Measurements from ENCODE around the gene CAMSAP3.
"Not testable (repeated sequence)": the region's sequence is repeated elsewhere in the genome, so short reads cannot be mapped to it uniquely, and the experiment has no call there.

The CAMSAP3 gene

DNA sequence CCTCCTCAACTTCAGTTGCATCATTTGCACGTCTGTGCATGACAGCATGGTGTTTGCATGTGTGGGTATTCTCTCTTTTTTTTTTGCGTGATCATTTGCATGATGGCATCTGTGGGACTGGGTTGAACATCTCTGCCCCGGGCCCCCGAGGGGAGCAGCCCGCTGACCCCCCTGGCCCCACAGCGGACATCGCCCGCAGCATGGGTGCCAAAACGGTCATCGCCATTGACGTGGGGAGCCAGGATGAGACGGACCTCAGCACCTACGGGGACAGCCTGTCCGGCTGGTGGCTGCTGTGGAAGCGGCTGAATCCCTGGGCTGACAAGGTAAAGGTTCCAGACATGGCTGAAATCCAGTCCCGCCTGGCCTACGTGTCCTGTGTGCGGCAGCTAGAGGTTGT, 37.0 kb upstream of the CAMSAP3 start:
- Histone ChIP-seq H3K4me1 (ENCODE audit: insufficient read depth, low read length) (no peaks in the 10 kb centered on the region), H3K27me3 (ENCODE audit: insufficient read depth, low read length) (no peaks in the 10 kb centered on the region), H3K36me3 (ENCODE audit: insufficient read depth, low read length) (peaks cover 32% of the 10 kb centered on the region), H2AFZ (ENCODE audit: low read depth, low read length) (no peak overlapping the region), H3K4me3 (ENCODE audit: low read length) (no peak overlapping the region), H3K9me3 (ENCODE audit: low read length) (peaks cover 3% of the 10 kb centered on the region)

DNA sequence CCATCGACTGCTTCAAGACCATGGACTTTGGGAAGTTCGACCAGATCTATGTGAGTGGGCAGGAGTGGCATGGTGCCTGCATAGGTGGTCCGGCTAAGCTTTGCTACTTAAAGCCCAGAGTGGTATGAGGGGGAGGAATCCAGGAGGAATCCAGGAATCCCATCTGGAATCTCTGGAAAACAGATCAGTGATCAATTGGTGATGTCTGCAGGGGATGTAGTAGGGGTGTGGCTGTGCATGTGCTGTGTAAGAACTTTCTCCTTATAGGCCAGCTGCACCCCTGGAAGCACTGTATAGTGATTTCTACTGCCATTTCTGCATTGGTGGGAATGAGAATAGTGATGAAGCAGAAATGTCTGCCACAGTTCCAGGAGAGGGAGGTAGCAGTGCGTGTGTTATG, 36.6 kb upstream of the CAMSAP3 start:
- H3K27me3 ChIP-seq (ENCODE audit: insufficient read depth, low read length), result no peaks in the 10 kb centered on the region
- peaks cover 30% of the 10 kb centered on the region for H3K36me3 ChIP-seq (ENCODE audit: insufficient read depth, low read length)
- no peaks in the 10 kb centered on the region for H3K4me1 ChIP-seq (ENCODE audit: insufficient read depth, low read length)
- no peak overlapping the region for H3K4me3 ChIP-seq (ENCODE audit: low read length)
- H2AFZ ChIP-seq (ENCODE audit: low read depth, low read length), result no peak overlapping the region
- peaks cover 3% of the 10 kb centered on the region for H3K9me3 ChIP-seq (ENCODE audit: low read length)

DNA sequence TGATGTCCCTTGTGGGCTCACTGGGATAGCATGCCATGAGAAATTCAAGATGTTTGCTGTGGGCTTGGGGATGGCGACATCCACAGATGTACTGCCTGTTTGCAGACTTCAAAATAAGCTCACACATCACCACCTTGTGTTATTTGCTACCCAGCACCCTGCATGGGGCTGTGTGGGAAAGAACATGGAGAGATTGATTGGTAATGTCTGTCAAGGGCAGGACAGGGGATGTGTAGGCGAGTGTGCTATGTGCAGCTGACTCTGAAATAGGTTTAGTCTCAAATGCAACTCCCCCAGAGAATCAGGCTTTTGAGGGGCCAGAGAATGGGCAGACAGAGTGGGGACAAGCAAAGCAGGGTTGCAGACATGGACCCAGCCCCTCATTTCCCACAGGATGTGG, 35.4 kb upstream of the CAMSAP3 start:
- no peaks in the 10 kb centered on the region for H3K9me3 ChIP-seq (ENCODE audit: low read length)
- no peaks in the 10 kb centered on the region for H3K27me3 ChIP-seq (ENCODE audit: insufficient read depth, low read length)
- H2AFZ ChIP-seq (ENCODE audit: low read depth, low read length), result no peak overlapping the region
- no peaks in the 10 kb centered on the region for H3K4me1 ChIP-seq (ENCODE audit: insufficient read depth, low read length)
- H3K36me3 ChIP-seq (ENCODE audit: insufficient read depth, low read length), result peaks cover 25% of the 10 kb centered on the region
- H3K4me3 ChIP-seq (ENCODE audit: low read length), result no peak overlapping the region

DNA sequence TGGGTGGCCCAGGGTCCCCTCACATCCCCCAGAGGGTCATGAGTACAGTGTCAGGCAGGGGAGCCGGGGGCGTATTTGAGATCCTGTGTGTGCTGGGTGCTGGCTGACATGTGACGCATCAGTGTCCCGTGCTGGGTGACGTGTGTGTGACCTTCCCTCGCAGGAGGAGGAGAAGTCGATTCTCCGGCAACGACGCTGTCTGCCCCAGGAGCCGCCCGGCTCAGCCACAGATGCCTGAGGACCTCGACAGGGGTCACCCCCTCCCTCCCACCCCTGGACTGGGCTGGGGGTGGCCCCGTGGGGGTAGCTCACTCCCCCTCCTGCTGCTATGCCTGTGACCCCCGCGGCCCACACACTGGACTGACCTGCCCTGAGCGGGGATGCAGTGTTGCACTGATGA, 34.3 kb upstream of the CAMSAP3 start:
- peaks cover 22% of the 10 kb centered on the region for H3K36me3 ChIP-seq (ENCODE audit: insufficient read depth, low read length)
- no peak overlapping the region for H2AFZ ChIP-seq (ENCODE audit: low read depth, low read length)
- H3K9me3 ChIP-seq (ENCODE audit: low read length), result no peaks in the 10 kb centered on the region
- no peak overlapping the region for H3K4me3 ChIP-seq (ENCODE audit: low read length)
- no peaks in the 10 kb centered on the region for H3K27me3 ChIP-seq (ENCODE audit: insufficient read depth, low read length)
- no peaks in the 10 kb centered on the region for H3K4me1 ChIP-seq (ENCODE audit: insufficient read depth, low read length)

DNA sequence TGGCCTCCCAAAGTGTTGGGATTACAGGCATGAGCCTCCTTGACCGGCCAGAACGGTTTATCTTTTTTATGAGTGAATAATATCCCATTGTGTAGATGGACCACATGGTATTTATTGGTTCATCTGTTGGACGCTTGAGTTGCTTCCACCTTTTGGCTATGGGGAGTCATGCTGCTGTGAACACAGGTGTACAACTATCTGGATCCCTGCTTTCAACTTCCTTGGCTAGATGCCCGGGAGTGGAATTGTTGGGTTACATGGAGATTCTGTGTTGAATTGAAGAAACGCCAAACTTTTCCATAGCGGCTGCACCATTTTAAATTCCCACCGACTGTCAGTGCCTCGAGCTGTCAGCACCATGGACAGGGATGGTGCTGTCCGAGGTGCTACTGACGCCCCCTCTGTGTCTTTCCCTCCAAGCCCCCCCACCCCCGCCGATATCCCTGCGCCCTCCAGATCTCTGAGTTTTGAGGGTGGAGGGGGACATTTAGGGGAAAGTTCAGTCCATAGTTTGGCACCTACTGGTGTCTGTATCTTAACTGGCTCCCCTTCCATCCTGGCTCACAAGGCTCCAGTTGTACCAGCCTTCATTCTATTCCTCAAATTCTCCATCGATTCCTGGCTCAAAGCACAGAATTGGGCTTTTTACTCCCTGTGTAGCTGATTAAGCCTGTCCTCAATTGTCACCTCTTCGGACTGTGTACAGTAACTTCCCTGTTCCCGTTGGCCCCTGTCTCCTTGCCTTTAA, 32.8 kb upstream of the CAMSAP3 start:
- no peaks in the 10 kb centered on the region for H3K4me1 ChIP-seq (ENCODE audit: insufficient read depth, low read length)
- no peaks in the 10 kb centered on the region for H3K9me3 ChIP-seq (ENCODE audit: low read length)
- H3K36me3 ChIP-seq (ENCODE audit: insufficient read depth, low read length), result peaks cover 10% of the 10 kb centered on the region
- no peak overlapping the region for H2AFZ ChIP-seq (ENCODE audit: low read depth, low read length)
- no peaks in the 10 kb centered on the region for H3K27me3 ChIP-seq (ENCODE audit: insufficient read depth, low read length)
- no peak overlapping the region for H3K4me3 ChIP-seq (ENCODE audit: low read length)

DNA sequence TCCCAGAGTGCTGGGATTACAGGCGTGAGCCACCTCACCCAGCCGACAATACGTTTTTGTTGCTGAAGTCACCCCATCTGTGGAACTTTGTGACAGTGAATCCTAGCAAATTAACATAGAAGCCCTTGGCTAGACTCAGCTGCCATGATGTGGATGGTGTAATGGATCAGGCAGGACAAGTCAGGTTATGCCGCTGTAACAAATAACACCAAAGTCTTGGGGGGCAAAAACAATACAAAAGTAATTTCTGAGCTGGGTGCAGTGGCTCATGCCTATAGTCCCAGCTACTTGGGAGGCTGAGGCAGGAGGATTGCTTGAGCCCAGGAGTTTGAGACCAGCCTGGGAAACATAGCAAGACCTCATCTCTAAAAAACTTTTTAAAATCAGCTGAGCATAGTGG, 30.8 kb upstream of the CAMSAP3 start:
- no peak overlapping the region for H2AFZ ChIP-seq (ENCODE audit: low read depth, low read length)
- no peak overlapping the region for H3K4me3 ChIP-seq (ENCODE audit: low read length)
- no peaks in the 10 kb centered on the region for H3K9me3 ChIP-seq (ENCODE audit: low read length)

DNA sequence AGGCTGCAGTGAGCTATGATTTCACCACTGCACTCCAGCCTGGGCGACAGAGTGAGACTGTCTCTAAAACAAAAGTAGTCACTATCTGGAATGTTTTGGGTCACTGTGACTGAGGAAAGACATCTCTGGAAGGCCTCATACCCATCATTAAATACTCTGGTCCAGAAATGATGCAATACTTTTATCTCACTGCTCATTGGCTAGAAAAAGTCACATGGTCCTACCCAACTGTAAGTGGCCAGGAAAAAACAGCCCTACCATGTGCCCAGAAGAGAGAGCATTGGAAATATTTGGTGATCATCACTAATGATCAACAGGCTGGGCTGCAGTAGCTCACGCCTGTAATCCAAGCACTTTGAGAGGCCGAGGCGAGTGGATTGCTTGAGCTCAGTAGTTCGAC, 30.3 kb upstream of the CAMSAP3 start:
- H3K9me3 ChIP-seq (ENCODE audit: low read length), result no peaks in the 10 kb centered on the region
- no peak overlapping the region for H2AFZ ChIP-seq (ENCODE audit: low read depth, low read length)
- no peaks in the 10 kb centered on the region for H3K4me1 ChIP-seq (ENCODE audit: insufficient read depth, low read length)
- H3K27me3 ChIP-seq (ENCODE audit: insufficient read depth, low read length), result no peaks in the 10 kb centered on the region
- no peaks in the 10 kb centered on the region for H3K36me3 ChIP-seq (ENCODE audit: insufficient read depth, low read length)
- no peak overlapping the region for H3K4me3 ChIP-seq (ENCODE audit: low read length)

More for the DNA sequence above, 30.8 kb upstream of the CAMSAP3 start:
- H3K27me3 ChIP-seq (ENCODE audit: insufficient read depth, low read length), result no peaks in the 10 kb centered on the region
- H3K36me3 ChIP-seq (ENCODE audit: insufficient read depth, low read length), result no peaks in the 10 kb centered on the region
- no peaks in the 10 kb centered on the region for H3K4me1 ChIP-seq (ENCODE audit: insufficient read depth, low read length)

DNA sequence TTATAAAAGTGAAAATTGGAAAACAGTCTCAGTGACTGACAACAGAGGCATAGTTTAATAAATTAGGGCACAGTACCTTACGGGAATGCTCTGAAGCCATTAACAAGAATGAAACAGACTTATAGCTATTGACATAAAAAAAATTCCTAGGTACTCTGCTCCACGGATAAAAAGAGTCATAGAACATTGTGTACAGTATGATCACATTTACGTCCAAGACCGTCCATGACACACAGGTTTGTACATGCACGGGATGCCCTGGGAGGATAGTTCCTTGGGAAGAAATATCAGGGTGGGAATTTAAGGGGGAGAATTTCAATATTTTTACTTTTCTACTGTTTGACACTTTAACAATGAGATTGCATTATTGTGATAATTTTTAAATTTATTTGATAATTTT, 24.9 kb upstream of the CAMSAP3 start:
- H3K27me3 ChIP-seq (ENCODE audit: insufficient read depth, low read length), result no peaks in the 10 kb centered on the region
- H3K36me3 ChIP-seq (ENCODE audit: insufficient read depth, low read length), result no peaks in the 10 kb centered on the region
- no peaks in the 10 kb centered on the region for H3K9me3 ChIP-seq (ENCODE audit: low read length)
- no peaks in the 10 kb centered on the region for H3K4me1 ChIP-seq (ENCODE audit: insufficient read depth, low read length)
- no peak overlapping the region for H2AFZ ChIP-seq (ENCODE audit: low read depth, low read length)
- no peak overlapping the region for H3K4me3 ChIP-seq (ENCODE audit: low read length)

DNA sequence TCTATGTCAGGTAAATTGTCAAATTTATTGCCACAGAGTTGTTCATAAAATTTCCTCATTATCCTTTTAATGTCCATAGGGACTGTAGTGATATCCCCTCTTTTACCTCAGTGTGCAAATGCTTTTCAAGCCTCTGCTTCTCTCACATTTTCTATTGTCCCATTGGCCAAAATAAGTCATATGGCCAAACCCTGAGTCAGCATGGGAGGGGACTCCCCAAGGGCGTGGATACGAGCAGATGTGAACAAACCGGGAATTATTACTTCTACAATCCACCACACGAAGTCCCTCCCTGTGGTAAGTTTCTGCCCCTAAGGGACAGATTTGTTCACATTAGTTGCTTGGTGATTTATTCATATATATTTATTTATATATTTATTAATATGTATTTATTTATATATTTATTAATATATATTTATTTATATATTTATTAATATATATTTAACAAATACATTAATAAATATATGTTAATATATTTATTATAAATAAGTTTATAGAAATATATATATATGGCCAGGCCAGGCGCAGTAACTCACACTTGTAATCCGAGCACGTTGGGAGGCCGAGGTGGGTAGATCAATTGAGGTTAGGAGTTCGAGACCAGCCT, 20.1 kb upstream of the CAMSAP3 start:
- Histone ChIP-seq H2AFZ (ENCODE audit: low read depth, low read length) (no peak overlapping the region), H3K4me1 (ENCODE audit: insufficient read depth, low read length) (no peaks in the 10 kb centered on the region), H3K4me3 (ENCODE audit: low read length) (no peak overlapping the region), H3K27me3 (ENCODE audit: insufficient read depth, low read length) (peaks cover 2% of the 10 kb centered on the region), H3K9me3 (ENCODE audit: low read length) (no peaks in the 10 kb centered on the region), H3K36me3 (ENCODE audit: insufficient read depth, low read length) (no peaks in the 10 kb centered on the region)

DNA sequence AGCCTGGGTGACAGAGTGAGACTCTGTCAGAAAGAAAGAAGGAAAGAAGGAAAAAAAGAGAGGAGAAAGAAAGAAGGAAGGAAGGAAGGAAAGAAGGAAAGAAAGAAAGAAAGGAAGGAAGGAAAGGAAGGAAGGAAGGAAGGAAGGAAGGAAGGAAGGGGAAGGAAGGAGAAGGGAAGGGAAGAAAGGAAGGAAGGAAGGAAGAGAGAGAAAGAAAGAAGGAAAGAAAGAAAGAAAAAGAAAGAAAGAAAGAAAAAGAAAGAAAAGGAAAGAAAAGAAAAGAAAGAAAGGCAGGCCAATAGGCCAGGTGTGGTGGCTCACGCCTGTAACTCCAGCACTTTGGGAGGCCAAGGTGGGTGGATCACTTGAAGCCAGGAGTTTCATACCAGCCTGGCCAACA, 18.2 kb upstream of the CAMSAP3 start:
- H2AFZ ChIP-seq (ENCODE audit: low read depth, low read length); H3K36me3 ChIP-seq (ENCODE audit: insufficient read depth, low read length); H3K27me3 ChIP-seq (ENCODE audit: insufficient read depth, low read length); H3K4me3 ChIP-seq (ENCODE audit: low read length); H3K9me3 ChIP-seq (ENCODE audit: low read length); H3K4me1 ChIP-seq (ENCODE audit: insufficient read depth, low read length): not testable (repeated sequence)

DNA sequence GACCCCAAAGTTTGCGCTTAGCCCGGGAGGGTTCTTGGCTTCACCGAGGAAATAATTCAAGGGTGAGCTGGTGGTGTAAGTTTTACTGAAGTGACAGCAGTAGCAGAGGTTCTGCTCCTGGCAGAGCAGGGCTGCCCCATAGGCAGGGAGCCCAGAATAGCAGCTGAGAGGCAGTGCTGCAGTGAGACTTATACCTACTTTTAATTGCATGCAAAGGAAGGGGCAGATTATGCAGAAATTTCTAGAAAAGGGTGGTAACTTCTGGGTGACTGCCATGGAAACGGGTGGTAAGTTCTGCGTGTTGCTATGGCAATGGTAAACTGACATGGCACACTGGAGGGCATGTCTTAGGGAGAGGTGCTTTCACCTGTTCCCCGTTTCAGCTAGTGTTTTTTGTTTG, 17.5 kb upstream of the CAMSAP3 start:
- Histone ChIP-seq H3K9me3 (ENCODE audit: low read length) (no peaks in the 10 kb centered on the region), H3K4me1 (ENCODE audit: insufficient read depth, low read length) (no peaks in the 10 kb centered on the region), H3K4me3 (ENCODE audit: low read length) (no peak overlapping the region), H3K36me3 (ENCODE audit: insufficient read depth, low read length) (no peaks in the 10 kb centered on the region), H3K27me3 (ENCODE audit: insufficient read depth, low read length) (peaks cover 5% of the 10 kb centered on the region), H2AFZ (ENCODE audit: low read depth, low read length) (no peak overlapping the region)

DNA sequence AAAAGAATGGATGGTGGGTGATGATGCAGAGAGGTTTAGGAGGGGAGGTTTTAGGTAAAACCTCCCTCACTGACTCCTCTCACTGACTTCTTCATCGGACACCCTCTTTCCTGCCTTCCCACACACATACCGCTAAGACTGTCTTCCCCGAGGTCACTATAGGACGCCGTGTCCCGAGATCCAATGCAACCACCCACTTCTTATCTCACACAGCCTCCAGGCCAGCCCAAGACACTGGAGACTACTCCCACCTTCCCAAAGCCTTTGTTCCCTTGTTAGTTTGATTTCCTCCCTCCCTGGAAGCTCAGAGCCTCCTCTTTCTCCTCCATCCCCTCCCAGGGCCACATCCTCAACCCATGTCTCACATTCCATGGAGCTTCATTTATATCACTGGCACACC, 16.5 kb upstream of the CAMSAP3 start:
- no peaks in the 10 kb centered on the region for H3K36me3 ChIP-seq (ENCODE audit: insufficient read depth, low read length)
- H3K4me1 ChIP-seq (ENCODE audit: insufficient read depth, low read length), result no peaks in the 10 kb centered on the region
- no peaks in the 10 kb centered on the region for H3K9me3 ChIP-seq (ENCODE audit: low read length)
- peaks cover 7% of the 10 kb centered on the region for H3K27me3 ChIP-seq (ENCODE audit: insufficient read depth, low read length)
- no peak overlapping the region for H2AFZ ChIP-seq (ENCODE audit: low read depth, low read length)
- no peak overlapping the region for H3K4me3 ChIP-seq (ENCODE audit: low read length)

DNA sequence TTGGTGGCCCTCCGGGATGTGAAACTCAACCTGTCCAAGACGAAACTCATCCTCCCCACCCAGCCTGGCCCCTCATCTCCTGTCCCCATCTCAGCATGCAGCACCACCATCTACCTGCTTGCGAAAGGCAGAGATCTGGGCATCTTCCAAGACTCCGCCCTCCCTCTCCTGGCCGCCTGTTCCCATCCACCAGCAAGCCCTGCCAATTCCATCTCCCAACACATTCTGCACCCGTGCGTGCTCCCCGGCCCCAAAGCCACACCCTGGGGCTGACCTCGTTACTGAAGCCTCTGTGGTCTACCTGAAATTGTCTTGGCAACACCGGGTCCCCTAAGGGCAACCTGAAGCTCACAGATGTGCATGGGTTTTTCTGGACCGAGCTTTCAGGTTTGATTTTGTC, 13.2 kb upstream of the CAMSAP3 start:
- Histone ChIP-seq H3K27me3 (ENCODE audit: insufficient read depth, low read length) (peaks cover 7% of the 10 kb centered on the region), H3K36me3 (ENCODE audit: insufficient read depth, low read length) (no peaks in the 10 kb centered on the region), H3K9me3 (ENCODE audit: low read length) (no peaks in the 10 kb centered on the region), H2AFZ (ENCODE audit: low read depth, low read length) (no peak overlapping the region), H3K4me3 (ENCODE audit: low read length) (no peak overlapping the region), H3K4me1 (ENCODE audit: insufficient read depth, low read length) (no peaks in the 10 kb centered on the region)

DNA sequence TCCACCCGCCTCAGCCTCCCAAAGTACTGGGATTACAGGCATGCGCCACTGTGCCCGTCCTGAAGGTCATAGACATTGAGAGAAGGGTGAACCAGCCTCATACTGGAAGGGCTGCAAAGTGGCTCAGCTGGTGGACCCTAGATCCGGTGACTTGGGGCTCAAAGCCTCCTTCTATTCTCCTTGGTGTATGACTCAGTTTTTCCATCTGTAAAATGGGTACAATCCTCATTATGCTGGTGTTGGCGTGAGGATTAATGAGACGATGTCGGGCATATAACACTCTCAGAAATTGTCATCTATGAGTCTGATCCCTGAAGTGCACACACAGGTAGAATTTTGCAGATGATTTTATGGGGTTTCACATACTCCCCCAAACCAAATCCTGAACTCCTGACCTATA, 5.8 kb upstream of the CAMSAP3 start:
- H3K4me3 ChIP-seq (ENCODE audit: low read length), result no peak overlapping the region

More for the DNA sequence above, 5.8 kb upstream of the CAMSAP3 start:
- no peaks in the 10 kb centered on the region for H3K9me3 ChIP-seq (ENCODE audit: low read length)
- no peaks in the 10 kb centered on the region for H3K36me3 ChIP-seq (ENCODE audit: insufficient read depth, low read length)
- H3K4me1 ChIP-seq (ENCODE audit: insufficient read depth, low read length), result no peaks in the 10 kb centered on the region
- no peak overlapping the region for H2AFZ ChIP-seq (ENCODE audit: low read depth, low read length)
- peaks cover 3% of the 10 kb centered on the region for H3K27me3 ChIP-seq (ENCODE audit: insufficient read depth, low read length)
